IMR-90 (cell line): ENCODE data around the gene ADTRP. TPM values are rescaled to one million over a fixed set of nuclear protein-coding genes. Genes with fewer than 3 reads are reported as not detected.

Experiments used
- ATAC-seq: fragments of 200-7000 bp; cut with Tn5 transposase; 2 replicates; pipeline ENCODE4 v1.9.1; 2020; ENCODE audit warnings: low read depth, mild to moderate bottlenecking, moderate library complexity
- BruUV-seq: library from RNA; stranded (reverse); fragments of 400-500 nt; replicated peaks from 2 replicates; lab custom pipeline; 2021; lab: Mats Ljungman, UMichigan
- CTCF ChIA-PET: fragments of 300-600 bp; formaldehyde crosslinking; extraction: SDS; loops from one replicate; lab custom pipeline; 2021; ENCODE audit warnings: antibody characterized with exemption; lab: Yijun Ruan, JAX
- POLR2A ChIA-PET: fragments of 300-600 bp; sonication (Branson Sonifier 250); formaldehyde crosslinking; loops from one replicate; lab custom pipeline; 2022; ENCODE audit warnings: antibody characterized with exemption; ENCODE audit not compliant: unreplicated experiment; lab: Charles Lee
- DNase-seq: peaks from one replicate; pipeline ENCODE4 v3.0.0; 2013
- H2AFZ ChIP-seq: replicated peaks from 2 replicates; pipeline ENCODE3; 2013; ENCODE audit warnings: low read length, mild to moderate bottlenecking; ENCODE audit not compliant: poor library complexity
- H2AK5ac ChIP-seq: 2 replicates; pipeline ENCODE4 v1.6.1; 2013; ENCODE audit warnings: low read depth, low read length, inconsistent platforms
- H2AK9ac ChIP-seq: replicated peaks from 2 replicates; pipeline ENCODE3; 2013; ENCODE audit warnings: mild to moderate bottlenecking, low read depth, low read length, moderate library complexity; ENCODE audit not compliant: poor library complexity
- H2BK120ac ChIP-seq: 2 replicates; pipeline ENCODE4 v1.6.1; 2013; ENCODE audit warnings: low read depth, low read length, inconsistent platforms
- H2BK15ac ChIP-seq: 3 replicates; pipeline ENCODE4 v1.6.1; 2013; ENCODE audit warnings: low read depth, low read length, inconsistent platforms
- H2BK20ac ChIP-seq: 2 replicates; pipeline ENCODE4 v1.6.1; 2013; ENCODE audit warnings: low read depth, mild to moderate bottlenecking, inconsistent platforms, low read length, moderate library complexity
- H2BK5ac ChIP-seq: 2 replicates; pipeline ENCODE4 v1.6.1; 2013; ENCODE audit warnings: mild to moderate bottlenecking, low read depth, low read length, inconsistent platforms; ENCODE audit not compliant: poor library complexity, severe bottlenecking
- H3K14ac ChIP-seq: replicated peaks from 2 replicates; pipeline ENCODE4 v1.6.1; 2013; ENCODE audit warnings: low read depth, low read length, inconsistent platforms
- H3K18ac ChIP-seq: 2 replicates; pipeline ENCODE4 v1.6.1; 2013; ENCODE audit warnings: low read depth, low read length, control low read depth
- H3K23ac ChIP-seq: 2 replicates; pipeline ENCODE4 v1.6.1; 2013; ENCODE audit warnings: low read depth, low read length, inconsistent platforms
- H3K27ac ChIP-seq: 2 replicates; pipeline ENCODE4 v1.5.1; 2013; ENCODE audit warnings: mild to moderate bottlenecking, control low read depth, low read length; ENCODE audit not compliant: insufficient read depth
- H3K27me3 ChIP-seq: 2 replicates; pipeline ENCODE4 v1.6.1; 2013; ENCODE audit warnings: low read length; ENCODE audit not compliant: control insufficient read depth, insufficient read depth
- H3K36me3 ChIP-seq: 2 replicates; pipeline ENCODE4 v1.6.1; 2013; ENCODE audit warnings: low read length, mixed read lengths; ENCODE audit not compliant: control insufficient read depth, insufficient read depth
- H3K4ac ChIP-seq: 2 replicates; pipeline ENCODE4 v1.6.1; 2013; ENCODE audit warnings: low read depth, low read length, inconsistent platforms
- H3K4me1 ChIP-seq: 2 replicates; pipeline ENCODE4 v1.6.1; 2013; ENCODE audit warnings: low read length, mixed read lengths; ENCODE audit not compliant: control insufficient read depth, insufficient read depth
- H3K4me2 ChIP-seq: 2 replicates; pipeline ENCODE4 v1.6.1; 2013; ENCODE audit warnings: low read depth, mild to moderate bottlenecking, control low read depth, low read length, moderate library complexity
- H3K4me3 ChIP-seq: 2 replicates; pipeline ENCODE4 v1.5.1; 2013; ENCODE audit warnings: low read depth, mild to moderate bottlenecking, control low read depth, low read length, moderate library complexity; ENCODE audit not compliant: insufficient read depth
- H3K56ac ChIP-seq: 2 replicates; pipeline ENCODE4 v1.6.1; 2013; ENCODE audit warnings: low read length, inconsistent platforms; ENCODE audit not compliant: insufficient read depth; ENCODE audit errors: extremely low read depth
- H3K79me1 ChIP-seq, 2 experiments: 2 replicates each; pipeline ENCODE4 v1.6.1; 2013; ENCODE audit warnings: low read length in 2 of 2, inconsistent platforms in 1 of 2, low read depth in 1 of 2
- H3K9ac ChIP-seq: 2 replicates; pipeline ENCODE4 v1.6.1; 2013; ENCODE audit warnings: low read depth, low read length, control low read depth
- H3K9me1 ChIP-seq: 2 replicates; pipeline ENCODE4 v1.6.1; 2013; ENCODE audit warnings: low read length, inconsistent platforms; ENCODE audit not compliant: insufficient read depth
- H3K9me3 ChIP-seq: 2 replicates; pipeline ENCODE4 v1.6.1; 2013; ENCODE audit warnings: low read length; ENCODE audit not compliant: control insufficient read depth, insufficient read depth
- H4K20me1 ChIP-seq: 2 replicates; pipeline ENCODE4 v1.6.1; 2013; ENCODE audit warnings: low read length, inconsistent platforms; ENCODE audit not compliant: insufficient read depth
- H4K5ac ChIP-seq: 2 replicates; pipeline ENCODE4 v1.6.1; 2013; ENCODE audit warnings: mild to moderate bottlenecking, low read depth, low read length, control low read depth
- H4K8ac ChIP-seq, 2 experiments: 2 replicates each; pipeline ENCODE4 v1.6.1; 2013; ENCODE audit warnings: low read depth in 2 of 2, low read length in 2 of 2, control low read depth in 1 of 2, inconsistent platforms in 1 of 2
- H4K91ac ChIP-seq: 2 replicates; pipeline ENCODE4 v1.6.1; 2013; ENCODE audit warnings: low read depth, low read length, inconsistent platforms; ENCODE audit not compliant: insufficient read depth
- BHLHE40 ChIP-seq: fragments of 150-350 bp; IDR thresholded peaks from 2 replicates; pipeline ENCODE4 v1.6.1; 2016; ENCODE audit warnings: mild to moderate bottlenecking, low read depth, low read length
- CEBPB ChIP-seq: IDR thresholded peaks from 2 replicates; pipeline ENCODE4 v1.6.1; 2012; ENCODE audit warnings: low read depth, low read length, improper control_type of control experiment
- CHD1 ChIP-seq: IDR thresholded peaks from 2 replicates; pipeline ENCODE4 v1.6.1; 2012; ENCODE audit warnings: low read depth, low read length, improper control_type of control experiment
- CTCF ChIP-seq: conservative IDR thresholded peaks from 2 replicates; pipeline ENCODE4 v1.5.1; 2012; ENCODE audit warnings: mild to moderate bottlenecking, low read depth, low read length, improper control_type of control experiment
- ELK1 ChIP-seq: fragments of 150-350 bp; IDR thresholded peaks from 2 replicates; pipeline ENCODE4 v1.6.1; 2016; ENCODE audit warnings: low read depth, mild to moderate bottlenecking, low read length, moderate library complexity, borderline replicate concordance
- MAFK ChIP-seq: IDR thresholded peaks from 2 replicates; pipeline ENCODE4 v1.6.1; 2012; ENCODE audit warnings: low read depth, low read length, improper control_type of control experiment
- MAZ ChIP-seq: IDR thresholded peaks from 2 replicates; pipeline ENCODE4 v1.6.1; 2012; ENCODE audit warnings: low read depth, mild to moderate bottlenecking, low read length, improper control_type of control experiment, moderate library complexity, borderline replicate concordance
- MXI1 ChIP-seq: IDR thresholded peaks from 2 replicates; pipeline ENCODE4 v1.6.1; 2012; ENCODE audit warnings: low read depth, mild to moderate bottlenecking, low read length, moderate library complexity, borderline replicate concordance
- NFE2L2 ChIP-seq: fragments of 150-350 bp; IDR thresholded peaks from 2 replicates; pipeline ENCODE4 v1.6.1; 2016; ENCODE audit warnings: low read depth, mild to moderate bottlenecking, low read length
- POLR2A ChIP-seq: IDR thresholded peaks from 2 replicates; pipeline ENCODE4 v1.6.1; 2012; ENCODE audit warnings: mild to moderate bottlenecking, low read depth, low read length
- RAD21 ChIP-seq: IDR thresholded peaks from 2 replicates; pipeline ENCODE4 v1.6.1; 2012; ENCODE audit warnings: low read length, improper control_type of control experiment
- SMC3 ChIP-seq: fragments of 150-350 bp; IDR thresholded peaks from 2 replicates; pipeline ENCODE4 v1.6.1; 2016; ENCODE audit warnings: low read depth, mild to moderate bottlenecking, antibody characterized with exemption, low read length, moderate library complexity
- WGBS, 2 experiments: methylation state at CpG; one replicate each; pipeline versions ENCODE4 v1.1.5 to v1.1.7; 2013; ENCODE audit warnings: missing lambda C conversion rate in 2 of 2; ENCODE audit not compliant: insufficient read length in 1 of 2; ENCODE audit errors: extremely low coverage in 2 of 2; 5-methylcytosine and 5-hydroxymethylcytosine counted together
- dilution Hi-C: fragments of 300-500 bp; cut with HindIII; formaldehyde crosslinking; loops from one replicate; pipeline ENCODE4 v1.14.3; 2018; ENCODE audit warnings: low sequenced_read_pairs; ENCODE audit not compliant: unreplicated experiment
- in situ Hi-C: fragments of 300-500 bp; cut with MboI; formaldehyde crosslinking; loops from 3 replicates; pipeline ENCODE4 v1.14.3; 2019; ENCODE audit warnings: low sequenced_read_pairs, inconsistent platforms, mixed read lengths
- intact Hi-C: fragments of 100-400 bp; cut with micrococcal nuclease; formaldehyde crosslinking; loops from 2 replicates; pipeline ENCODE4 v1.10.0; 2022
- polyA plus RNA-seq, 3 experiments: library from polyadenylated mRNA; depleted of rRNA; stranded (reverse); fragments of >200 nt; gene quantifications; 2 replicates each; pipeline ENCODE4 v1.2.3, GENCODE V29; 2012; ENCODE audit warnings: low replicate concordance in 1 of 3
- total RNA-seq: library from RNA; depleted of rRNA; stranded (reverse); fragments of >200 nt; gene quantifications from 2 replicates; pipeline ENCODE4 v1.2.3, GENCODE V29; 2012
- TF ChIP-seq, protein P1 (sequence below): fragments of 150-350 bp; IDR thresholded peaks from 2 replicates; pipeline ENCODE4 v1.6.1; 2017; ENCODE audit warnings: mild to moderate bottlenecking, antibody characterized with exemption, low read length, low read depth

ADTRP gene
- total and polyA plus RNA-seq, 2 of the 4 experiments (the other 2 are of a cell fraction), result 0.50 to 0.72 TPM

- CTCF ChIA-PET, result interaction anchor here (0.7 kb wide), 1 partner anchor 278 kb away, joined by 3 read pairs; no protein-coding TSS in a partner anchor
- no peak overlapping the region for H2BK20ac ChIP-seq
- intact Hi-C loops (no loop called here), in situ Hi-C loops (no loop called here), dilution Hi-C loops (no loop called here)
- H4K91ac ChIP-seq, result no peak overlapping the region
- WGBS, 2 experiments, result 100% methylated on average over 1 of the region's 6 CpGs; no CpG with 5 or more reads in 1 of the 2 experiments
- H3K27ac ChIP-seq, result no peak overlapping the region
- POLR2A ChIA-PET, result no interaction called here
- H3K4me1 ChIP-seq, result peaks cover 4% of the 10 kb centered on the region
- H2BK5ac ChIP-seq, result no peak overlapping the region
- no peak overlapping the region for H2AK9ac ChIP-seq
- H4K20me1 ChIP-seq, result no peaks in the 10 kb centered on the region
- H4K8ac ChIP-seq, result no peak overlapping the region
- no peak overlapping the region for H3K4me2 ChIP-seq
- H3K4me3 ChIP-seq, result no peak overlapping the region
- H3K9ac ChIP-seq, result no peak overlapping the region
- no peak for DNase-seq
- BruUV-seq, result no TSS peak
- TF ChIP-seq MAZ (no peak), NFE2L2 (no peak), POLR2A (no peak), CEBPB (no peak), CTCF (no peak), MAFK (no peak), ELK1 (no peak), SMC3 (no peak), BHLHE40 (no peak), RAD21 (no peak), MXI1 (no peak), CHD1 (no peak)
- TF ChIP-seq, protein P1, sequence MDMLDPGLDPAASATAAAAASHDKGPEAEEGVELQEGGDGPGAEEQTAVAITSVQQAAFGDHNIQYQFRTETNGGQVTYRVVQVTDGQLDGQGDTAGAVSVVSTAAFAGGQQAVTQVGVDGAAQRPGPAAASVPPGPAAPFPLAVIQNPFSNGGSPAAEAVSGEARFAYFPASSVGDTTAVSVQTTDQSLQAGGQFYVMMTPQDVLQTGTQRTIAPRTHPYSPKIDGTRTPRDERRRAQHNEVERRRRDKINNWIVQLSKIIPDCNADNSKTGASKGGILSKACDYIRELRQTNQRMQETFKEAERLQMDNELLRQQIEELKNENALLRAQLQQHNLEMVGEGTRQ, result no peak
- no peaks in the 10 kb centered on the region; the same call in 1 of the 2 replicates for H3K9me1 ChIP-seq
- no peak overlapping the region for H2BK15ac ChIP-seq
- no peak for ATAC-seq
- H3K18ac ChIP-seq, result no peak overlapping the region
- no peaks in the 10 kb centered on the region for H3K27me3 ChIP-seq
- H2AK5ac ChIP-seq, result no peak overlapping the region
- H3K79me1 ChIP-seq, result no peaks in the 10 kb centered on the region
- H2AFZ ChIP-seq, result no peak overlapping the region
- H3K4ac ChIP-seq, result no peak overlapping the region
- no peaks in the 10 kb centered on the region for H3K9me3 ChIP-seq
- no peak overlapping the region for H4K5ac ChIP-seq
- no peak overlapping the region for H2BK120ac ChIP-seq
- no peak overlapping the region for H3K14ac ChIP-seq
- H3K36me3 ChIP-seq, result no peaks in the 10 kb centered on the region
- H3K56ac ChIP-seq, result no peak overlapping the region
- H3K23ac ChIP-seq, result no peak overlapping the region
Measured at GRCh38 chr6:11722220-11722619, 56.4 kb downstream of the ADTRP start.
